ENCODE measurements around the gene DDI1. TPM values are rescaled to one million over a fixed set of nuclear protein-coding genes. Genes with fewer than 3 reads are reported as not detected.

The DDI1 gene
- total RNA-seq, 1 donor from 2014 or later = not detected

- DNase-seq (ENCODE audit: low spot score, unreplicated experiment) = no peak
- H3K4me1 Mint-ChIP-seq (ENCODE audit: low read depth) = no peaks in the 10 kb centered on the region
- H3K27me3 Mint-ChIP-seq = no peaks in the 10 kb centered on the region
- no peak overlapping the region for H3K27ac Mint-ChIP-seq
- no peak overlapping the region for H3K4me3 Mint-ChIP-seq (ENCODE audit: low read depth)
- TF ChIP-seq, protein P1, sequence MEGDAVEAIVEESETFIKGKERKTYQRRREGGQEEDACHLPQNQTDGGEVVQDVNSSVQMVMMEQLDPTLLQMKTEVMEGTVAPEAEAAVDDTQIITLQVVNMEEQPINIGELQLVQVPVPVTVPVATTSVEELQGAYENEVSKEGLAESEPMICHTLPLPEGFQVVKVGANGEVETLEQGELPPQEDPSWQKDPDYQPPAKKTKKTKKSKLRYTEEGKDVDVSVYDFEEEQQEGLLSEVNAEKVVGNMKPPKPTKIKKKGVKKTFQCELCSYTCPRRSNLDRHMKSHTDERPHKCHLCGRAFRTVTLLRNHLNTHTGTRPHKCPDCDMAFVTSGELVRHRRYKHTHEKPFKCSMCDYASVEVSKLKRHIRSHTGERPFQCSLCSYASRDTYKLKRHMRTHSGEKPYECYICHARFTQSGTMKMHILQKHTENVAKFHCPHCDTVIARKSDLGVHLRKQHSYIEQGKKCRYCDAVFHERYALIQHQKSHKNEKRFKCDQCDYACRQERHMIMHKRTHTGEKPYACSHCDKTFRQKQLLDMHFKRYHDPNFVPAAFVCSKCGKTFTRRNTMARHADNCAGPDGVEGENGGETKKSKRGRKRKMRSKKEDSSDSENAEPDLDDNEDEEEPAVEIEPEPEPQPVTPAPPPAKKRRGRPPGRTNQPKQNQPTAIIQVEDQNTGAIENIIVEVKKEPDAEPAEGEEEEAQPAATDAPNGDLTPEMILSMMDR (IDR thresholded peaks at IDR 0.05; ENCODE audit: unreplicated experiment) = no peak
- H3K36me3 Mint-ChIP-seq (ENCODE audit: insufficient read depth) = no peaks in the 10 kb centered on the region
- H3K9me3 Mint-ChIP-seq (ENCODE audit: low read depth) = no peaks in the 10 kb centered on the region
Observed at GRCh38 chr11:104064034-104064630, 27.7 kb downstream of the DDI1 start.

DNA sequence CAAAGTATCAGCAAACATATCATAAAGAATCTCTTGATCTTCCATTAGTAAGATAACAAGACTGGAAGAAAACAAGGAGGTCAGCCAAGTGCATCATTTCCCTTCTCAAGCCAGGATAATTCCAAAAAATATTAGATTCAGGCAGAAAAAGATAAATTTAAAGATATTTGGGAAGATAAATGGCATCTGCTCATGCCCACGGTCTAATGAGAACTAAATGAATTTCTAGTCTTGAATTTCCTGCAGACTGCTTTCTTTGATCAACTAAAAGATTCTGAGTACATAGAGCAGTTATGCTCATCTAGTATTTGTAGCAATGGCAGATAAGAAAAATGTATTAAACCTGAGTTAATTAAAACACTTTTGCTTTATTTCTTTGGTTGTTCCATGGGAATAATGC is 31.1 kb downstream of the DDI1 start:
- H3K4me3 Mint-ChIP-seq (ENCODE audit: low read depth) = no peak overlapping the region
- DNase-seq (ENCODE audit: low spot score, unreplicated experiment) = no peak
- H3K36me3 Mint-ChIP-seq (ENCODE audit: insufficient read depth) = no peaks in the 10 kb centered on the region
- H3K9me3 Mint-ChIP-seq (ENCODE audit: low read depth) = no peaks in the 10 kb centered on the region
- no peaks in the 10 kb centered on the region for H3K4me1 Mint-ChIP-seq (ENCODE audit: low read depth)
- no peaks in the 10 kb centered on the region for H3K27me3 Mint-ChIP-seq
- H3K27ac Mint-ChIP-seq = no peak overlapping the region
- TF ChIP-seq, protein P1 (IDR thresholded peaks at IDR 0.05; ENCODE audit: unreplicated experiment) = no peak

DNA sequence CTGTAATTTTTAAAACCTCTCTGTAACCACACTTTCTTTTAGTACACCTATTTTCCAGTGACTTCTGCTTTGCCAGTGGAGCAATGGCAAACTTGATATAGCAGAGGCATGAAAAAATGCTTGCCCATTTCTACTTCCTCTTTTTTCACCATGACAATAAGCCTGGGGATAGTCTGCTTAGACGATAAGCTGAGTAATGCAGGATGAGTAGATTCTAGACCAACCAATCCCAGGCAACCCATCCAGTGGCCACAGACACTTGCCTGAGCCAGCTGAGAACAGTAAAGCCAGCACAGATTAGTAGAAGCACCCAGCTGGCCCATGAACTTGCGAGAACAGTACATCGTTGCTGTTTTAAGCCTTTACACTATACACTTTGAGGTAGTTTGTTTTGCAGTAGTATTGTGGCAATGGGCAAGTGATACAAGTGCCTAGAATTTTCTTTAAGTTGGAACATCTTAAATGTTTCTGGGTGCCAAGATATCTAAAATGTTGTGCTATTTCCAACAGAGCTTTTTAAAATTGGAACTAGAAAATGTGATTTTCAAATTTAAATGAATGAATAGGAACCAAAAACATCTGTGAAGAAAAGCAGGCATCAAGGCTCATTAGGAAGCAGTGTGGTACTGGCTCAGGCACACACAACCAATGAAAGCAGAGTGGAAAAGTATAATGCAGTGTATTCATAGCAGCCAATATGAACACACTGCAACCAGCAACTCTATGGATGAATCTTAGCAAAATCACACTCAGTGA is 37.7 kb downstream of the DDI1 start:
- Mint-ChIP-seq H3K36me3 (ENCODE audit: insufficient read depth) (no peaks in the 10 kb centered on the region), H3K4me1 (ENCODE audit: low read depth) (no peaks in the 10 kb centered on the region), H3K27ac (no peak overlapping the region), H3K9me3 (ENCODE audit: low read depth) (no peaks in the 10 kb centered on the region), H3K4me3 (ENCODE audit: low read depth) (no peak overlapping the region), H3K27me3 (no peaks in the 10 kb centered on the region)
- no peak for DNase-seq (ENCODE audit: low spot score, unreplicated experiment)
- TF ChIP-seq, protein P1 (IDR thresholded peaks at IDR 0.05; ENCODE audit: unreplicated experiment) = no peak

DNA sequence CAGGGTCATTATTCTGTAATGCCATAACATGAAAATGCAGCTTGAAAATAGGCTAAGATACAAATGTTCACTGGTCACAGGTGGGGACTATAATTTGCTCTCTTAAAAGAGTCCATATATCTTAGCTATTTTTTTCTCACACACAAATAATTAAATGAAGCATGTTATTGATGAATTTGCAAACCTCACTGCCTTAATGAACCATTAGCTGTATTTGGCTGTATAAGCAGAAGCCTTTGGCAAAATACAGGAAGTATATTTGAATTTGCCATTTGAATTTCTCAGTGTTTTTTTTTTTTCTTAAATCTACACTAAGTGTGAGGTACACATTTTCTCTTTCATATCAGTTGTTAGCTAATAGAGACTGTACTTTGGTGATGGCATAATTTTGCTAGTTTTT is 38.7 kb downstream of the DDI1 start:
- no peak overlapping the region for H3K27ac Mint-ChIP-seq
- H3K4me3 Mint-ChIP-seq (ENCODE audit: low read depth) = no peak overlapping the region
- no peak for DNase-seq (ENCODE audit: low spot score, unreplicated experiment)

DNA sequence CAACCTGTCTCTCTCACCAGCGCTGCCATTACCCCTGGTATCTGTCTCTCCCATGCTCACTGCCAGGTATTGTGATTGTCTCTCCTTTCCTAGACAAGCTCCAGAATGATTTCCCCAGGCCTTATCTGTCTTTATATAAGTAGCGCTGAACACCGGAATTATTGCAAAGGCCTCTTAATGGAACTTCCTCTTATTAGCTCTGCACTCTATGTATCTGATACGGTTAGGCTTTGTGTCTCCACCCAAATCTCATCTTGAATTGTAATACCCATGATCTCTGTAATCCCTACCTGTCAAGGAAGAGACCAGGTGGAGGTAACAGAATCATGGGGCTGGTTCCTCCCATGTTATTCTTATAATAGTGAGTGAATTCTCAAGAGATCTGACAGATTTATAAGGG is 39.3 kb downstream of the DDI1 start:
- TF ChIP-seq, protein P1 (IDR thresholded peaks at IDR 0.05; ENCODE audit: unreplicated experiment) = no peak
- H3K36me3 Mint-ChIP-seq (ENCODE audit: insufficient read depth) = no peaks in the 10 kb centered on the region
- H3K9me3 Mint-ChIP-seq (ENCODE audit: low read depth) = no peaks in the 10 kb centered on the region
- H3K4me3 Mint-ChIP-seq (ENCODE audit: low read depth) = no peak overlapping the region
- H3K4me1 Mint-ChIP-seq (ENCODE audit: low read depth) = no peaks in the 10 kb centered on the region
- no peak overlapping the region for H3K27ac Mint-ChIP-seq
- H3K27me3 Mint-ChIP-seq = no peaks in the 10 kb centered on the region
- DNase-seq (ENCODE audit: low spot score, unreplicated experiment) = no peak

More for the DNA sequence above, 38.7 kb downstream of the DDI1 start:
- Mint-ChIP-seq H3K36me3 (ENCODE audit: insufficient read depth) (no peaks in the 10 kb centered on the region), H3K9me3 (ENCODE audit: low read depth) (no peaks in the 10 kb centered on the region), H3K27me3 (no peaks in the 10 kb centered on the region), H3K4me1 (ENCODE audit: low read depth) (no peaks in the 10 kb centered on the region)
- TF ChIP-seq, protein P1 (IDR thresholded peaks at IDR 0.05; ENCODE audit: unreplicated experiment) = no peak

All from progenitor cell of endocrine pancreas (in vitro differentiated cells).